ENCODE results near the gene OR4D1. TPM values are rescaled to one million over a fixed set of nuclear protein-coding genes. Genes with fewer than 3 reads are reported as not detected.

Gene OR4D1
- total and polyA plus RNA-seq, 2 of the 4 experiments (the other 2 are of a cell fraction): not detected

GRCh38 chr17:58191241-58191896 lies 43.2 kb downstream of the OR4D1 start:
- BruUV-seq (replicated peaks): no TSS peak
- no peak overlapping the region for H4K5ac ChIP-seq (ENCODE audit: low read depth, low read length)
- H2AK9ac ChIP-seq (replicated peaks; ENCODE audit: low read depth, low read length, poor library complexity): no peak overlapping the region
- no peak overlapping the region for H3K23ac ChIP-seq (ENCODE audit: low read depth, low read length)
- no peak overlapping the region for H3K9ac ChIP-seq (ENCODE audit: low read depth, low read length)
- H2BK120ac ChIP-seq (ENCODE audit: low read depth, low read length): no peak overlapping the region
- H3K9me3 ChIP-seq (ENCODE audit: control insufficient read depth, insufficient read depth, low read length): no peaks in the 10 kb centered on the region
- H3K79me1 ChIP-seq (ENCODE audit: low read depth in 1 of 2, low read length in 2 of 2): no peaks in the 10 kb centered on the region
- H3K4ac ChIP-seq (ENCODE audit: low read depth, low read length): no peak overlapping the region
- in situ Hi-C loops (cut with MboI; ENCODE audit: low sequenced_read_pairs) (no loop called here), intact Hi-C loops (cut with micrococcal nuclease) (no loop called here), dilution Hi-C loops (cut with HindIII; ENCODE audit: low sequenced_read_pairs, unreplicated experiment) (no loop called here)
- no peak overlapping the region for H3K56ac ChIP-seq (ENCODE audit: extremely low read depth, insufficient read depth, low read length)
- no peak overlapping the region for H3K27ac ChIP-seq (ENCODE audit: insufficient read depth, low read length)
- H3K14ac ChIP-seq (replicated peaks; ENCODE audit: low read depth, low read length): no peak overlapping the region
- H3K27me3 ChIP-seq (ENCODE audit: control insufficient read depth, insufficient read depth, low read length): peaks cover 14% of the 10 kb centered on the region
- DNase-seq (no peak), ATAC-seq (ENCODE audit: low read depth) (no peak)
- POLR2A ChIA-PET (ENCODE audit: unreplicated experiment): no interaction called here
- TF ChIP-seq SMC3 (IDR thresholded peaks at IDR 0.05; ENCODE audit: low read depth, low read length) (no peak), NFE2L2 (IDR thresholded peaks at IDR 0.05; ENCODE audit: low read depth, low read length) (no peak), BHLHE40 (IDR thresholded peaks at IDR 0.05; ENCODE audit: low read depth, low read length) (no peak), RAD21 (IDR thresholded peaks at IDR 0.05; ENCODE audit: low read length) (no peak), RFX5 (IDR thresholded peaks at IDR 0.05; ENCODE audit: low read depth, low read length) (no peak), USF2 (IDR thresholded peaks at IDR 0.05; ENCODE audit: low read depth, low read length) (no peak), MAFK (IDR thresholded peaks at IDR 0.05; ENCODE audit: low read depth, low read length) (no peak)
- TF ChIP-seq, protein P1, sequence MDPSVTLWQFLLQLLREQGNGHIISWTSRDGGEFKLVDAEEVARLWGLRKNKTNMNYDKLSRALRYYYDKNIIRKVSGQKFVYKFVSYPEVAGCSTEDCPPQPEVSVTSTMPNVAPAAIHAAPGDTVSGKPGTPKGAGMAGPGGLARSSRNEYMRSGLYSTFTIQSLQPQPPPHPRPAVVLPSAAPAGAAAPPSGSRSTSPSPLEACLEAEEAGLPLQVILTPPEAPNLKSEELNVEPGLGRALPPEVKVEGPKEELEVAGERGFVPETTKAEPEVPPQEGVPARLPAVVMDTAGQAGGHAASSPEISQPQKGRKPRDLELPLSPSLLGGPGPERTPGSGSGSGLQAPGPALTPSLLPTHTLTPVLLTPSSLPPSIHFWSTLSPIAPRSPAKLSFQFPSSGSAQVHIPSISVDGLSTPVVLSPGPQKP (IDR thresholded peaks at IDR 0.05; ENCODE audit: borderline replicate concordance, low read depth, low read length): no peak
- no peak overlapping the region for H4K91ac ChIP-seq (ENCODE audit: insufficient read depth, low read depth, low read length)
- no peak overlapping the region for H2AFZ ChIP-seq (replicated peaks; ENCODE audit: low read length, poor library complexity)
- H4K20me1 ChIP-seq (ENCODE audit: insufficient read depth, low read length): no peaks in the 10 kb centered on the region
- no peak overlapping the region for H2BK20ac ChIP-seq (ENCODE audit: low read depth, low read length)
- CTCF ChIA-PET: no interaction called here
- H2BK15ac ChIP-seq (ENCODE audit: low read depth, low read length): no peak overlapping the region
- H4K8ac ChIP-seq (ENCODE audit: low read depth in 2 of 2, low read length in 2 of 2): no peak overlapping the region
- H3K4me2 ChIP-seq (ENCODE audit: low read depth, low read length): no peak overlapping the region
- H2AK5ac ChIP-seq (ENCODE audit: low read depth, low read length): no peak overlapping the region
- 34% methylated on average over 6 of the region's 14 CpGs; no CpG with 5 or more reads in 1 of the 2 experiments for WGBS, 2 experiments (ENCODE audit: extremely low coverage in 2 of 2, insufficient read length in 1 of 2)
- no peak overlapping the region for H3K18ac ChIP-seq (ENCODE audit: low read depth, low read length)
- H3K36me3 ChIP-seq (ENCODE audit: control insufficient read depth, insufficient read depth, low read length): no peaks in the 10 kb centered on the region
- no peaks in the 10 kb centered on the region for H3K4me1 ChIP-seq (ENCODE audit: control insufficient read depth, insufficient read depth, low read length)
- H3K4me3 ChIP-seq (ENCODE audit: insufficient read depth, low read depth, low read length): no peak overlapping the region
- peaks cover 4% of the 10 kb centered on the region; the same call in 1 of the 2 replicates for H3K9me1 ChIP-seq (ENCODE audit: insufficient read depth, low read length)
- no peak overlapping the region for H2BK5ac ChIP-seq (ENCODE audit: low read depth, low read length, poor library complexity, severe bottlenecking)

Measured in IMR-90 (cell line).